CD14-positive monocyte (primary cell): ENCODE results near the gene VSIG10L2. TPM values are rescaled to one million over a fixed set of nuclear protein-coding genes. Genes with fewer than 3 reads are reported as not detected.

Experiments used
- DNase-seq, 3 donors: peaks; one replicate each; pipeline ENCODE4 v3.0.0-alpha.2; 2011 to 2022
- H2AFZ ChIP-seq: 2 replicates; pipeline ENCODE4 v1.6.0; 2012; ENCODE audit warnings: mild to moderate bottlenecking, low read depth, low read length, inconsistent platforms; ENCODE audit not compliant: insufficient read depth, poor library complexity, severe bottlenecking
- H3K27ac ChIP-seq, 2 donors: 1 replicate in 1 of 2; 2 replicates in 1 of 2; pipeline ENCODE4 v1.5.1; 2012 to 2013; ENCODE audit warnings: low read length in 2 of 2, control low read depth in 1 of 2, inconsistent platforms in 1 of 2, low read depth in 1 of 2, mild to moderate bottlenecking in 1 of 2
- H3K27me3 ChIP-seq, 2 donors: one replicate each; pipeline versions ENCODE4 v1.6.0 to v1.6.1; 2011 to 2013; ENCODE audit warnings: low read length in 2 of 2; ENCODE audit not compliant: control insufficient read depth in 2 of 2, insufficient read depth in 2 of 2
- H3K36me3 ChIP-seq, 2 donors: replicated peaks in 1 of 2; 1 replicate in 1 of 2; 2 replicates in 1 of 2; pipeline versions ENCODE4 v1.5.1 to v1.6.1; 2012 to 2013; ENCODE audit warnings: low read length in 2 of 2, control low read depth in 1 of 2, inconsistent platforms in 1 of 2, mild to moderate bottlenecking in 1 of 2; ENCODE audit not compliant: insufficient read depth in 2 of 2, control insufficient read depth in 1 of 2
- H3K4me1 ChIP-seq, 2 donors: 1 replicate in 1 of 2; 2 replicates in 1 of 2; pipeline versions ENCODE4 v1.5.1 to v1.6.1; 2012 to 2013; ENCODE audit warnings: low read length in 2 of 2, control low read depth in 1 of 2, inconsistent platforms in 1 of 2, mild to moderate bottlenecking in 1 of 2, moderate library complexity in 1 of 2; ENCODE audit not compliant: insufficient read depth in 2 of 2, control insufficient read depth in 1 of 2
- H3K4me2 ChIP-seq: replicated peaks from 2 replicates; pipeline ENCODE3; 2012; ENCODE audit warnings: low read length, moderate library complexity, mild to moderate bottlenecking; ENCODE audit not compliant: poor library complexity, severe bottlenecking; ENCODE audit errors: extremely low read depth
- H3K4me3 ChIP-seq, 3 experiments: fragments of 200-600 bp in 1 of 3; sonication (generic) in 1 of 3; replicated peaks in 1 of 3; 1 replicate in 2 of 3; 2 replicates in 1 of 3; pipeline ENCODE4 v1.5.1; 2011 to 2013; ENCODE audit warnings: low read length in 3 of 3, mild to moderate bottlenecking in 3 of 3, control low read depth in 2 of 3, low read depth in 2 of 3, inconsistent platforms in 1 of 3, moderate library complexity in 1 of 3
- H3K79me2 ChIP-seq: 2 replicates; pipeline ENCODE4 v1.6.0; 2012; ENCODE audit warnings: mild to moderate bottlenecking, control low read depth, inconsistent platforms, low read length, moderate library complexity; ENCODE audit not compliant: insufficient read depth
- H3K9ac ChIP-seq: 2 replicates; pipeline ENCODE4 v1.6.0; 2017; ENCODE audit warnings: low read length, mild to moderate bottlenecking; ENCODE audit not compliant: insufficient read depth, poor library complexity, severe bottlenecking
- H3K9me3 ChIP-seq, 2 donors: replicated peaks in 1 of 2; 1 replicate in 1 of 2; 2 replicates in 1 of 2; pipeline versions ENCODE4 v1.5.1 to v1.6.1; 2012 to 2013; ENCODE audit warnings: low read length in 2 of 2, control low read depth in 1 of 2; ENCODE audit not compliant: control insufficient read depth in 1 of 2, insufficient read depth in 1 of 2
- H4K20me1 ChIP-seq: 2 replicates; pipeline ENCODE4 v1.6.0; 2012; ENCODE audit warnings: mild to moderate bottlenecking, low read length, control low read depth, moderate library complexity; ENCODE audit not compliant: insufficient read depth
- H3K27ac Mint-ChIP-seq, 7 donors: one replicate each; pipeline ENCODE4 v1.8.0; 2020; ENCODE audit warnings: mild to moderate bottlenecking in 7 of 7, mixed read lengths in 7 of 7, moderate library complexity in 6 of 7, inconsistent platforms in 2 of 7
- H3K27me3 Mint-ChIP-seq, 3 donors: one replicate each; pipeline ENCODE4 v1.8.0; 2021 to 2022; ENCODE audit warnings: low read depth in 3 of 3, mild to moderate bottlenecking in 3 of 3, mixed read lengths in 3 of 3, moderate library complexity in 3 of 3, inconsistent platforms in 1 of 3
- H3K36me3 Mint-ChIP-seq, 2 donors: one replicate each; pipeline ENCODE4 v1.8.0; 2020; ENCODE audit warnings: mixed read lengths in 2 of 2, inconsistent platforms in 1 of 2, mild to moderate bottlenecking in 1 of 2
- H3K4me1 Mint-ChIP-seq: one replicate; pipeline ENCODE4 v1.8.0; 2020; ENCODE audit warnings: mild to moderate bottlenecking, mixed read lengths
- H3K4me3 Mint-ChIP-seq, 2 donors: one replicate each; pipeline ENCODE4 v1.8.0; 2020; ENCODE audit warnings: mild to moderate bottlenecking in 2 of 2, mixed read lengths in 2 of 2, moderate library complexity in 1 of 2
- H3K9me3 Mint-ChIP-seq, 7 donors: one replicate each; pipeline ENCODE4 v1.8.0; 2020 to 2022; ENCODE audit warnings: mixed read lengths in 7 of 7, mild to moderate bottlenecking in 6 of 7, moderate library complexity in 6 of 7, inconsistent platforms in 2 of 7
- WGBS: methylation state at CpG from one replicate; pipeline ENCODE4 v1.1.5; 2013; ENCODE audit warnings: missing lambda C conversion rate; ENCODE audit not compliant: insufficient coverage; 5-methylcytosine and 5-hydroxymethylcytosine counted together
- intact Hi-C, 2 donors: fragments of 100-400 bp; cut with micrococcal nuclease; formaldehyde crosslinking; loops; one replicate each; pipeline versions ENCODE4 v1.15.0 to v1.15.1; 2023
- polyA plus RNA-seq, 3 donors: library from polyadenylated mRNA; depleted of rRNA in 1 of 3; unstranded in 2 of 3; stranded (reverse) in 1 of 3; fragments of 300-500 nt in 2 of 3; fragments of >200 nt in 1 of 3; fragmentation: Illumina TruSeq in 2 of 3; gene quantifications; 1 replicate in 2 of 3; 2 replicates in 1 of 3; pipeline ENCODE4 v1.2.3, GENCODE V29; 2012 to 2021
- TF ChIP-seq, protein P1 (sequence below): fragments of 200-600 bp; IDR thresholded peaks from one replicate; pipeline ENCODE4 v1.8.0; 2022; ENCODE audit warnings: antibody characterized with exemption, mild to moderate bottlenecking

VSIG10L2 gene
- polyA plus RNA-seq, 3 donors = not detected

DNA sequence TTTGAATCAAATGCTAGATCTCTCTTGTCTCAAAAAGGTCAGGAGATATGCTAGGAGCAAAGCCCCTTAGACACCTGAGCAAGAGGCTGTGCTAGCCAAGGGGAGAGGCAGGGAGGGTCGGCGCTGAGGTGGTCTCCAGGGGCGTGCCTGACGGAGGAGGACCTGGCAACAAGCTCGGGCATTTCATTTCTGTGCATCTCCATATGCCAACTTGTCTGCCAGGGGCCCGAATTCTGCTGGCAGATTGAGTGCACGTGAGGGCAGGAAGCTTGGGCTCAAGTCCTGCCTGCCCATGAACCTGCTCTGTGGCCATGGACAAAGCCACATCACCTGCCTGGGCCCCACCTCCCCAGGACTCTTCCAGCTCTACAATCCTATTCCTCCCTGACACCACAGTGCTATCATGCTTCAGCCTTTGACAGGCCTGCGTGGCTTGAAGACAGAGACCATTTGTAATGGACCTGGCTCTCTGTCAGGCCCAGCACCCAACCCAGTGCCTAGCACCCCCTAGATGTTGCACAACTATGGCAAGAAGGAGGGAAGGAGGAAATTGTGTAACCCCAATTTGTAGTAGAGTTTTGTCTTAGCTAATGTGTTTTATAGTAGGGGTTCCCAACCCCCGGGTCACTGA, 16.3 kb upstream of the VSIG10L2 start:
- Mint-ChIP-seq H3K36me3 (no peaks in the 10 kb centered on the region), H3K9me3 (no peaks in the 10 kb centered on the region), H3K4me1 (peaks cover 12% of the 10 kb centered on the region), H3K4me3 (no peak overlapping the region), H3K27ac (peak overlapping the region in 1 of 7 donors; percentile 66), H3K27me3 (peaks cover 0 to 3% (median 1%) of the 10 kb centered on the region in 3 donors)
- no peaks in the 10 kb centered on the region for H4K20me1 ChIP-seq
- no peaks in the 10 kb centered on the region for H3K9me3 ChIP-seq
- 68% methylated on average over 7 of the region's 9 CpGs for WGBS
- no peak overlapping the region for H3K4me3 ChIP-seq
- DNase-seq = peak in 1 of 3 donors; percentile 2
- H3K36me3 ChIP-seq = no peaks in the 10 kb centered on the region
- H3K4me2 ChIP-seq = no peak overlapping the region
- H2AFZ ChIP-seq = no peak overlapping the region
- no peak overlapping the region for H3K27ac ChIP-seq
- intact Hi-C loops = no loop called here
- H3K9ac ChIP-seq = no peak overlapping the region
- H3K27me3 ChIP-seq = no peaks in the 10 kb centered on the region
- TF ChIP-seq, protein P1, sequence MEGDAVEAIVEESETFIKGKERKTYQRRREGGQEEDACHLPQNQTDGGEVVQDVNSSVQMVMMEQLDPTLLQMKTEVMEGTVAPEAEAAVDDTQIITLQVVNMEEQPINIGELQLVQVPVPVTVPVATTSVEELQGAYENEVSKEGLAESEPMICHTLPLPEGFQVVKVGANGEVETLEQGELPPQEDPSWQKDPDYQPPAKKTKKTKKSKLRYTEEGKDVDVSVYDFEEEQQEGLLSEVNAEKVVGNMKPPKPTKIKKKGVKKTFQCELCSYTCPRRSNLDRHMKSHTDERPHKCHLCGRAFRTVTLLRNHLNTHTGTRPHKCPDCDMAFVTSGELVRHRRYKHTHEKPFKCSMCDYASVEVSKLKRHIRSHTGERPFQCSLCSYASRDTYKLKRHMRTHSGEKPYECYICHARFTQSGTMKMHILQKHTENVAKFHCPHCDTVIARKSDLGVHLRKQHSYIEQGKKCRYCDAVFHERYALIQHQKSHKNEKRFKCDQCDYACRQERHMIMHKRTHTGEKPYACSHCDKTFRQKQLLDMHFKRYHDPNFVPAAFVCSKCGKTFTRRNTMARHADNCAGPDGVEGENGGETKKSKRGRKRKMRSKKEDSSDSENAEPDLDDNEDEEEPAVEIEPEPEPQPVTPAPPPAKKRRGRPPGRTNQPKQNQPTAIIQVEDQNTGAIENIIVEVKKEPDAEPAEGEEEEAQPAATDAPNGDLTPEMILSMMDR = no peak
- H3K4me1 ChIP-seq = peaks cover 9 to 10% of the 10 kb centered on the region in 2 donors
- no peaks in the 10 kb centered on the region for H3K79me2 ChIP-seq

DNA sequence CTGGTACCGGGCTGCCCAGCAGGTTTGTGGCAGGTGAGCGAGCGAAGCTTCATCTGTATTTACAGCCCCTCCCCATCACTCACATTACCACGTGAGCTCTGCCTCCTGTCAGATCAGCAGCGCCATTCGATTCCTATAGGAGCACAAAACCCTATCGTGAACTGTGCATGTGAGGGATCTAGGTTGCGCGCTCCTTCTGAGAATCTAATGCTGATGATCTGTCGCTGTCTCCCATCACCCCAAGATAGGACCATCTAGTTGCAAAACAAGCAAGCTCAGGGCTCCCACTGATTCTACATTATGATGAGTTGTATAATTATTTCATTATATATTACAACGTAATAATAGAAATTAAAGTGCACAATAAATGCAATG, 15.8 kb upstream of the VSIG10L2 start:
- TF ChIP-seq, protein P1 = no peak
- Mint-ChIP-seq H3K4me3 (no peak overlapping the region), H3K4me1 (peaks cover 12% of the 10 kb centered on the region), H3K27ac (no peak overlapping the region), H3K36me3 (no peaks in the 10 kb centered on the region), H3K9me3 (no peaks in the 10 kb centered on the region), H3K27me3 (peaks cover 0 to 3% (median 1%) of the 10 kb centered on the region in 3 donors)
- no peaks in the 10 kb centered on the region for H3K36me3 ChIP-seq
- DNase-seq = no peak
- H3K4me3 ChIP-seq = no peak overlapping the region
- no peak overlapping the region for H3K9ac ChIP-seq
- H3K4me2 ChIP-seq = no peak overlapping the region
- intact Hi-C loops = no loop called here
- WGBS = no CpG with 5 or more reads among the region's 11 CpGs
- no peaks in the 10 kb centered on the region for H3K79me2 ChIP-seq
- no peaks in the 10 kb centered on the region for H4K20me1 ChIP-seq
- no peak overlapping the region for H3K27ac ChIP-seq
- H2AFZ ChIP-seq = no peak overlapping the region
- no peaks in the 10 kb centered on the region for H3K27me3 ChIP-seq
- no peaks in the 10 kb centered on the region for H3K9me3 ChIP-seq
- peaks cover 9 to 10% of the 10 kb centered on the region in 2 donors for H3K4me1 ChIP-seq
